Nephron (organoid): ENCODE measurements around the gene RGS7.

Experiments used
- H3K27ac Mint-ChIP-seq, 3 experiments: 2 replicates each; pipeline ENCODE4 v1.8.0; 2020; ENCODE audit warnings: mixed read lengths in 3 of 3, mild to moderate bottlenecking in 2 of 3, moderate library complexity in 1 of 3
- H3K27me3 Mint-ChIP-seq: 2 replicates; pipeline ENCODE4 v1.8.0; 2021; ENCODE audit warnings: low read depth, mild to moderate bottlenecking, moderate library complexity, mixed read lengths
- H3K36me3 Mint-ChIP-seq: 2 replicates; pipeline ENCODE4 v1.8.0; 2020; ENCODE audit warnings: low read depth, mixed read lengths
- H3K4me1 Mint-ChIP-seq: 2 replicates; pipeline ENCODE4 v1.8.0; 2020; ENCODE audit warnings: mixed read lengths
- H3K4me3 Mint-ChIP-seq, 3 experiments: 2 replicates each; pipeline ENCODE4 v1.8.0; 2020; ENCODE audit warnings: mild to moderate bottlenecking in 3 of 3, mixed read lengths in 3 of 3, moderate library complexity in 2 of 3
- H3K9me3 Mint-ChIP-seq: 2 replicates; pipeline ENCODE4 v1.8.0; 2020; ENCODE audit warnings: mixed read lengths
- CTCF ChIP-seq, 3 experiments: fragments of 200-600 bp; sonication (generic); IDR thresholded peaks; one replicate each; pipeline ENCODE4 v1.5.0; 2021; ENCODE audit warnings: antibody characterized with exemption in 3 of 3; ENCODE audit not compliant: unreplicated experiment in 3 of 3

RGS7 gene

DNA sequence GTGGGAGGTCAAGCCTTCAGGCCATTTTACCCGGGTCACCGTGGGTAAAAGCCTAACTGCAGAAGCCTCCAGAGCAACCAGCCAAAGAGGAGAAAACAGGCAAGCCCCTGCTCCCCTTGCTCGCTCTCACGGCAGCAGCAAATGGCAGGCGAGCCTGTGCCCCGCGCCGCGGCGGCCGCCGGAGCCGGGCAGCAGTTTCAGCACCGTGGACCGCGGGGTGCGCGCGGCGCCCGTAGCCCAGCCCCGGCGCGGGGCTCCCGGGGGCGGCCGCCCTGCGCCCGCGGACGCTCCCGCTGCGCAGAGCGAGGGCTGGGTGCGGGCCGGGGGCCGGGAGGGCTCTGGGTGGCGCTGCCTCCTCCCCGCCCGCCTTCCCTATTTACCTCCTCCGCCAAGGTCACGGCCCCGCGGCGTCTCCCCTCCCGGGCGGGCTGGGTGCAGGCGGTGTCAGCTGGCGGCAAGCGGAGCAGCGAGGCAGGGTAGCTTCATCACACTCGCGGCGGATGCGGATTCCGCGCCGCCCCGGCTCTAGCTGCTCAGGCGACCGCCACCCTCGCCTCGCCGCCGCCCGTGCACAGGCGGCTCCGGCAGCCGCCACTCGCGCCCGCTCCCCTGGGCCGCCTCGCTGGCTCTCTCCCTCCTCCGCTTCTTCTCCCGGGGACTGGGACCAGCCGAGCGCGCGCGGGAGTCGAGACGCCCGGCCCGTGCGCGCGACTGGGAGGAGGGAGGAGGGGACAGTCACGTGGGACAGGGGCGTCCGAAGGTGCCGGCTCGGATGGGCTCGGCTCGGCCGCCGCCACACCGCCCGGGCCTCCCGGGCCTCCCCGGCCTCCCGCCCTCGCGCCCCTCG lies at the start of gene RGS7:
Gene RGS7, minus strand, starts transcription at position 687 of the 847 bp plus-strand sequence.
- H3K27me3 Mint-ChIP-seq = peaks cover 40% of the 10 kb centered on the region
- peaks cover 5% of the 10 kb centered on the region for H3K4me1 Mint-ChIP-seq
- H3K27ac Mint-ChIP-seq = peak within 1 kb of the TSS in 1 of 3 experiments; percentile 55
- H3K4me3 Mint-ChIP-seq = peak within 1 kb of the TSS; percentile 83 to 91 (median 88)
- H3K9me3 Mint-ChIP-seq = no peaks in the 10 kb centered on the region
- H3K36me3 Mint-ChIP-seq = no peaks in the 10 kb centered on the region
- no peak for TF ChIP-seq CTCF (IDR thresholded peaks at IDR 0.05; ENCODE audit: unreplicated experiment in 3 of 3)

- no peak for TF ChIP-seq CTCF (IDR thresholded peaks at IDR 0.05; ENCODE audit: unreplicated experiment in 3 of 3)
- no peaks in the 10 kb centered on the region for H3K36me3 Mint-ChIP-seq
- no peaks in the 10 kb centered on the region for H3K9me3 Mint-ChIP-seq
- H3K27me3 Mint-ChIP-seq = no peaks in the 10 kb centered on the region
- H3K27ac Mint-ChIP-seq = no peak overlapping the region
- H3K4me1 Mint-ChIP-seq = no peaks in the 10 kb centered on the region
- H3K4me3 Mint-ChIP-seq = no peak overlapping the region
Measured at GRCh38 chr1:241406421-241406820, 49.4 kb upstream of the RGS7 start.

DNA sequence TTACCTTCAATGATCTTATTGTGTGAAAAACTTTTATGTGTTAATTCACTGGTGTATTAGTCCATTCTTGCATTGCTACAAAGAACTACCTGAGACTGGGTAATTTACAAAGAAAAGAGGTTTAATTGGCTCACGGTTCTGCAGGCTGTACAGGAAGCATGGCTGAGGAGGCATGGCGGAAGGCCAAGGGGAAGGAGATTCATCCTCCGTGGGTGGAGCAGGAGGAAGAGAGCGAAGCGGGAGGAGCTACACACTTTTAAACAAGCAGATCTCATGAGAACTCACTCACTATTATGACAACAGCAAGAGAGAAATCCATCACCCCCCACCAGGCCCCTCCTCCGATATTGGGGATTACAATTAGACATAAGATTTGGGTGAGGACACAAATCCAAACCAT lies 44.2 kb upstream of the RGS7 start:
- Mint-ChIP-seq H3K4me3 (no peak overlapping the region), H3K36me3 (no peaks in the 10 kb centered on the region), H3K27ac (no peak overlapping the region), H3K4me1 (peaks cover 16% of the 10 kb centered on the region), H3K27me3 (peaks cover 7% of the 10 kb centered on the region), H3K9me3 (no peaks in the 10 kb centered on the region)
- no peak for TF ChIP-seq CTCF (IDR thresholded peaks at IDR 0.05; ENCODE audit: unreplicated experiment in 3 of 3)

GRCh38 chr1:241396747-241397681 lies 40.0 kb upstream of the RGS7 start:
- H3K27me3 Mint-ChIP-seq = peaks cover 12% of the 10 kb centered on the region
- H3K9me3 Mint-ChIP-seq = no peaks in the 10 kb centered on the region
- H3K4me3 Mint-ChIP-seq = no peak overlapping the region
- H3K36me3 Mint-ChIP-seq = no peaks in the 10 kb centered on the region
- peaks cover 16% of the 10 kb centered on the region for H3K4me1 Mint-ChIP-seq
- TF ChIP-seq CTCF (IDR thresholded peaks at IDR 0.05; ENCODE audit: unreplicated experiment in 3 of 3) = no peak
- H3K27ac Mint-ChIP-seq = no peak overlapping the region

DNA sequence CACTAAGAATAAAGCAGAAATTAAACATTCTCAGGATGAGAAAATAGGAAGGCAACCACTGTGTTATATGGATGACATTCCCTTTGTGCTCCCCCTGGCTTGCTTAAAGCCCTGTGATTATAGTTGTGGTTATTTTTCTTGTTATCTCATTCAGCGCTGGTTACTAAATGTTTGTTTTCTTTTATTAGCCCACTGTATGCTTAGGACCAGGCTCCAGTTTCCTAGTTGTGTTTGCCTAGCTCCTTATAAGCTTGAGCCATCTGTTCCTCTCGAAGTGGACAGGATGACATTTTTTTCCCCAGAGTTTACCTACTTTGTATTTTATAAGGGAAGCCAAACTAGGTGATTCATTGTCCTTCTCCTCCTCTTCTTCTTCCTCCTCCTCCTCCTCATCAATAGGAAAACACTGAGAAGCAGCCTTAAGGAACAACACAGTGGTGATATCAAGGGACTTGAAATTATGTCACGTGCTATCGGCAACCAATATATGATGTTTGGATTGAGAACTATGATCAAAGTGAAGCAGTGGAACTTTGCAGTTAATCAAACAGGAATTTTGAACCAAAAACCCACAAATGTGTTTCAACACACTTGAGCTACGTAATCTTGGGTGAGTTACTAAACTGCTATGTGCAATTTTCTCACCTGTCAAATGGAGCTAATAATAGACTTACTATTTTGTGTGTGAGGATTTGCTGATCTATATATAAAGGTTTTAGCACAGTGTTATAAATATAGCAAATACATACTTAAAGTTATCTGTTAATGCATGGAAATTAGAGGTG lies 35.1 kb upstream of the RGS7 start:
- Mint-ChIP-seq H3K9me3 (no peaks in the 10 kb centered on the region), H3K27ac (no peak overlapping the region), H3K36me3 (no peaks in the 10 kb centered on the region), H3K4me1 (peaks cover 5% of the 10 kb centered on the region), H3K27me3 (peaks cover 5% of the 10 kb centered on the region), H3K4me3 (no peak overlapping the region)
- TF ChIP-seq CTCF (IDR thresholded peaks at IDR 0.05; ENCODE audit: unreplicated experiment in 3 of 3) = no peak
